HG03045 (cell line): Measurements from ENCODE around the gene CD38.
"Not testable (repeated sequence)": the region's sequence is repeated elsewhere in the genome, so short reads cannot be mapped to it uniquely, and the experiment has no call there.

Source experiments
- ATAC-seq: cut with Tn5 transposase; IDR thresholded peaks from one replicate; pipeline ENCODE4 v1.9.1; 2021; ENCODE audit warnings: mild to moderate bottlenecking, moderate library complexity; ENCODE audit not compliant: unreplicated experiment

Gene CD38

GRCh38 chr4:15778289-15779241, at the start of gene CD38:
TSS of gene CD38 (plus strand) at chr4:15778328. CDS start at chr4:15778415, 87 bp downstream.
- peak; percentile 81 for ATAC-seq

GRCh38 chr4:15729910-15730533, 48.1 kb upstream of the CD38 start:
- ATAC-seq = peak; percentile 55

- not testable (repeated sequence) for ATAC-seq
These were observed 45.1 kb upstream of the CD38 start for GRCh38 chr4:15733061-15733460.

- no peak for ATAC-seq
These were observed 42.6 kb upstream of the CD38 start for GRCh38 chr4:15735536-15735935.

- no peak for ATAC-seq
These were observed 41.5 kb upstream of the CD38 start for GRCh38 chr4:15736514-15737050.

GRCh38 chr4:15737255-15737654, 40.9 kb upstream of the CD38 start:
- no peak for ATAC-seq

DNA sequence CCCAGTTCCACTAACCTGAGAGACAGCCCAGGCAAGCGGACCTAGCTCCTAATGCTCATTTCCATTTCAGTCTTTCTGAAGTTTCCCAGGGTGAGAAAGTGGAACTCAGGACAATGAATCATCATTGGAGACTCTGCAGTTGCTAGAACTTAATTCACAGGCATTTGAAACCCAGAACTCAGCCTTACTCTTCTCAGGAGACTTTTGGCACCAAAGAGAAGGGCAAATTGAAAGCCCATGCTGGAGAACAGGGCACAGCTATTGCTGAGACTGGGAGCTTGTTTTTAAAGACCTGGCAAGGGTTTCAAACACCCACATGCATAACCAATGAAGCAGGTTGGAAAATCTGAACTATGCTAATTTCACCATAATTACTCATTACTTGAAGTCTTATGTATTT, 39.3 kb upstream of the CD38 start:
- ATAC-seq = no peak

DNA sequence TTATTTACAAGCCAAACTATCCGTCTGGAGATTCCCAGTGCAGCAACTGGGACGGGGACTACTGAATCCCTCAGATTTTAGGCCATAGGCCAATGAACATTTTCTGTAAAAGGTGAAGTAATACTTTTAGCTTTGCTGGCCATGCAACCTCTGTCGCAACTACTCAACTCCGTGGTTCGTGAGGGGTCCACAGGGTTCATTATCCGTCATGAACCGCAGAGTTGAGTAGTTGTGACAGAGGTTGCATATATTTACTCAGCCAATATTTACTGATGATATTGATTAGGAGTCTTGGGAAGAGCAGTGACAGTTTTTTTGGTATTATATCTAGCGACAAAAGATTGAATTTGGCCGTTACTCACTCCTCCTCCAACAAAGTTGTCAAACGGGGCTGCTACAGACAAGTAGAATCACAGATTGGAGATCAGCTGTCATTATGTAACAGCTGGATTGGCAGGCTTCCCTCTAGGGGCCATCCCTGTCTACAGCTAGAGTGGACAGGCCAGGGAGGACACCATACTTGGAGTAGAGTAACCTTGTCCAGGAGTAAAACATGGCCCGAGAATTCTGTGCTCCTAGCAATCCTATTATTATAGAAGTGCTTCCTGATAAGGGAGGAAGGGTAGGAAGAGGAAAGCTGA, 37.2 kb upstream of the CD38 start:
- ATAC-seq = no peak

- no peak for ATAC-seq
These were observed 36.0 kb upstream of the CD38 start for GRCh38 chr4:15742083-15742582.

DNA sequence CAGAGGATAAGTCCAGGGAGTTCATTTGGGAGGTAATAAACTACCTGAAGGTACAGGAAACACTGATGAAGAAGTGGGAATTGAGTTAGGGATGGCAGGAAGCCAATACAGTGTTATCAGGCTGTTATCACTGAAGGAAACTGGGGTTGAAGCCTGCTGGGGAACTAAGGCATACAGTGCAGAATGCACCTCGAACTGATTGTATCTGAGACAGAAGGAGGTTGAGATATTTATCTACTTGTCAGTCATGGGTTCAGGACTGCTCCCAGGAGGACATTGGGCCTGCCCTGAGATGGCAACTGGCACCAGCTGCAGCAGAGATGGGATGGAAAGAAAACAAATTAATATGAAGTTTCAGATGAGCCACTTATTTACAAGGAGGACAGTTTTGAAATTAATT, 35.5 kb upstream of the CD38 start:
- no peak for ATAC-seq

DNA sequence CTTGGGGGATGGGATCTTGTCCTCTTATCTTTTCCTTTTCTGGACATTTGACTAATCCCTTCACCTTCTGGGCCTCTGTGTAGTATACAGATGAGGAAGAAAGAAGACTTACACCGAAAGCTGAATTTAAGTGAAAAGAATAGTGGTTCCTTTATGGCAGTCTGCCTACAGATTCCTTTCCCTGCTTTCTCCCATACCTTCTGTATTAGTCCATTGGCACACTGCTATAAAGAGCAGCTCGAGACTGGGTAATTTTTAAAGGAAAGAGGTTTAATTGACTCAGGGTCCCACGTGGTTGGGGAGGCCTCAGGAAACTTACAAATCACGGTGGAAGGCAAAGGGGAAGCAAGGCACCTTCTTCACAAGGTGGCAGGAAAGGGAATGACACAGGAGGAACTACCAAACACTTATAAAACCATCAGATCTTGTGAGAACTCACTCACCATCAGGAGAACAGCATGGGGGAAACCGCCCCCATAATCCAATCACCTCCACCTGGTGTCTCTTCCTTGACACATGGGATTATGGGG, 34.0 kb upstream of the CD38 start:
- no peak for ATAC-seq

- no peak for ATAC-seq
These were observed 32.0 kb upstream of the CD38 start for GRCh38 chr4:15746110-15746509.

- no peak for ATAC-seq
These were observed 29.1 kb upstream of the CD38 start for GRCh38 chr4:15749001-15749400.

- no peak for ATAC-seq
These were observed 27.0 kb upstream of the CD38 start for GRCh38 chr4:15751153-15751552.

GRCh38 chr4:15753081-15753480, 25.0 kb upstream of the CD38 start:
- no peak for ATAC-seq

DNA sequence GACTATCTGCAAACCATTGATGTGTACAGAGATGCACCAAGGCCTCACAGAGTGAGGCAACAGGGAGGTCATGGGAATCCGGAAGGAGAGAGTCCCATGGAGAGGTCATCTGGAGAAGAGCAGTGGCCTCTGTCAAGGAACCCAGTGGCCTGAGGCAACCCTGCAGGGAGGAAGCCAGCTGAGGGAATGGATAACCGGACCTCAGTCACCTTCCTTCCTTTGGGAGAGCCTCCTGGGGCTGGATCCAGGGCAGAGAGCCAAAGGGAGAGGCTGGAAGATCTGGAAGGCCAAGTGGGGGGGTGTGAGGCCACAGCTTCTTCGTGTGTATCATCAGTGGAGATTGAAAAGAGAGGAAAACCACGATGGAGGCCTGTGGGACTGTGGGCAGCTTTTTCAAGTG, 24.3 kb upstream of the CD38 start:
- no peak for ATAC-seq

DNA sequence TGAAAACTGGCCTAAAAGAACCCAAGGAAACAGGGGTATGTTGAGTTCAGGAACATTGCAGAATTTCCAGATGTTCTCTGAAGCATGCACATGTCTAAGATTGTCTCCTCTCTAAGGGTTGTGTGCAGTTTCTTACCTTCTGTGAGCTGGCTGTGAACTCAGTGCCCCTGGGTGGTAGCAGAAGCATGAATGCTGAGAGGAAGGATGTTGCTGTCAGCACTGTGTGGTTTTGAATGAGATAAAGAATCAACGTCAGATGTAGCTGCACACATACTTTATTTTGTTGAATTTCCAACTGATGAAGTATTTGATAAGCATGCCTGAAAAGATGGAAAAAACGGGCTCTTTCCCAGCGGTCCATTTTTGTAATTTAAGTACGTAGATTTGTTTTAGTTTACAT, 23.8 kb upstream of the CD38 start:
- ATAC-seq = no peak

DNA sequence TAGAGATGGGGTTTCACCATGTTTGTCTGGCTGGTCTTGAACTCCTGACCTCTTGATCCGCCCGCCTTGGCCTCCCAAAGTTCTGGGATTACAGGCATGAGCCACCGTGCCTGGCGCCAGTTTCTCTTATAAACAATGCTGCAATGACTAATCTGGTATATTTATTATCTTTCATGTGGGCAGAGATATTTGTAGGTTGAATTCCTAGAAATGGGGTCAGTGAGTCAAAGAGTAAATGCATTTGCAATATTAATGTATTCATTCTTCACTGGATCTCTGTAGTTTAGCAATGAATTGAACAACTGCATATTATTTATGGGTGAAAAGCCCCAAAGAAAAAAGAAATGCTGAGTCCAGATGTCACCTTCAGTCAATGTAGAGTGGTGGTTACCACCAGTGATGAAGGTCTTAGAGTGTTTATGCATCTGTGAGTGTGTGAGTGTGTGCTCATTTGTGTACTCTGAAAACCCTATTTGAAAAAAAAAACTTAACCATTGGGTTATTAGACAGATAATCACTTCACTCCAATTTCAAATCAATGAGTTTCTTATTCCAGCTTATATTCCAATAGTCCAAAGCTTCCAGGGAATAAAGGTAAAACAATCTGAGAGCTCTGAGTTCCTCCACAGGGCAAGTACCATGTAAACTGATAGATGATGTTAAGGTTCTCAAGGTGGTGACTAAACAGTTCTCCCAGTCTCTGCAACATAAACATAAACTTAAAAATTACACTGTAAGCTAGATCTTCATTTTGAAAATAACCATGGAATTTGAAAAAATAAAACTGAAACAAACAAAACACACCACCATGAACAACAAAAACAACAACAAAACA, 22.6 kb upstream of the CD38 start:
- ATAC-seq = peak; percentile 20

GRCh38 chr4:15756361-15756861, 21.7 kb upstream of the CD38 start:
- peak; percentile 73 for ATAC-seq

DNA sequence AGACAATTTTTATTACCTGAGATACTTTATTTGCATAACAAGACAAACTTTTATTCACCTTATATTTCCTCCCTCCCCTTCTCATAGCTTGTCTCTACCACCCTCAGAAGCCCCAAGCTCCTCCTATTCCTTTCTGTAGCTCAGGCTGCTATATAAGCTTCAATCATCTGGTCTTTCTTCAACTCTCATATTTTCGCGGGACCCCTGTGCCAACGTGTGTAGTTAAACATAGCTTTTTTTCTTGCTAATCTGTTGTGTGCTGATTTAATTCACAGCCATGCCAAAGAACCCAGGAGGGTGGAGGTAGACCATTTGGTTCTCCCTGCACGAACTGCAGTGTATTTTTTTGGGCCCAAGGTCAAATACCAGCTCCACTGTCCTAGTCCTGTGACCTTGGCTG, 21.1 kb upstream of the CD38 start:
- no peak for ATAC-seq
